Endothelial cell of umbilical vein (primary cell): ENCODE results near the gene FMN1. TPM values are rescaled to one million over a fixed set of nuclear protein-coding genes. Genes with fewer than 3 reads are reported as not detected.

Experiments
- BruUV-seq: library from RNA; stranded (reverse); fragments of 400-500 nt; replicated peaks from 2 replicates; lab custom pipeline; 2021; lab: Mats Ljungman, UMichigan
- CTCF ChIA-PET: fragments of 300-600, 350-600 bp; sonication (Branson Sonifier 250); formaldehyde crosslinking; loops from one replicate; lab custom pipeline; 2021; ENCODE audit warnings: antibody characterized with exemption, inconsistent platforms; lab: Charles Lee
- POLR2A ChIA-PET: fragments of 300-600, 350-600 bp; sonication (Branson Sonifier 250); formaldehyde crosslinking; loops from one replicate; lab custom pipeline; 2021; ENCODE audit warnings: antibody characterized with exemption, inconsistent platforms; lab: Charles Lee
- DNase-seq: peaks from one replicate; pipeline ENCODE4 v3.0.0-alpha.2; 2011; ENCODE audit warnings: low read depth, low spot score
- FAIRE-seq: peaks from 2 replicates; lab custom pipeline; 2011; peaks lifted over from hg19 to GRCh38; lab: Jason Lieb, UNC
- H2AFZ ChIP-seq: 2 replicates; pipeline ENCODE4 v1.6.0; 2012; ENCODE audit warnings: low read depth, low read length, control low read depth, inconsistent platforms
- H3K27ac ChIP-seq: 2 replicates; pipeline ENCODE4 v1.5.1; 2011; ENCODE audit warnings: low read depth, mild to moderate bottlenecking, control low read depth, low read length, moderate library complexity; ENCODE audit not compliant: insufficient read depth
- H3K27me3 ChIP-seq, 2 experiments: 2 replicates each; pipeline versions ENCODE4 v1.6.0 to v1.6.1; 2011; ENCODE audit warnings: low read length in 2 of 2, mixed read lengths in 1 of 2; ENCODE audit not compliant: control insufficient read depth in 2 of 2, insufficient read depth in 2 of 2
- H3K36me3 ChIP-seq, 2 experiments: 2 replicates in 1 of 2; 3 replicates in 1 of 2; pipeline ENCODE4 v1.5.1; 2011; ENCODE audit warnings: low read length in 2 of 2, mild to moderate bottlenecking in 1 of 2, moderate library complexity in 1 of 2; ENCODE audit not compliant: control insufficient read depth in 2 of 2, insufficient read depth in 2 of 2; ENCODE audit errors: extremely low read depth in 1 of 2
- H3K4me1 ChIP-seq: 3 replicates; pipeline ENCODE4 v1.5.1; 2011; ENCODE audit warnings: mild to moderate bottlenecking, low read length; ENCODE audit not compliant: control insufficient read depth, insufficient read depth; ENCODE audit errors: extremely low read depth
- H3K4me2 ChIP-seq: 2 replicates; pipeline ENCODE4 v1.6.1; 2011; ENCODE audit warnings: low read length, control low read depth, mixed read lengths; ENCODE audit not compliant: insufficient read depth
- H3K4me3 ChIP-seq, 3 experiments: fragments of 200-600 bp in 1 of 3; sonication (generic), shearing (Covaris generic) in 1 of 3; replicated peaks in 1 of 3; 2 replicates each; pipeline ENCODE4 v1.5.1; 2011 to 2016; ENCODE audit warnings: control low read depth in 3 of 3, low read length in 3 of 3, mild to moderate bottlenecking in 2 of 3, inconsistent platforms in 1 of 3, low read depth in 1 of 3, moderate library complexity in 1 of 3; ENCODE audit not compliant: insufficient read depth in 1 of 3
- H3K79me2 ChIP-seq: 2 replicates; pipeline ENCODE4 v1.6.0; 2012; ENCODE audit warnings: low read length, inconsistent platforms; ENCODE audit not compliant: control insufficient read depth, insufficient read depth
- H3K9ac ChIP-seq: replicated peaks from 2 replicates; pipeline ENCODE3; 2011; ENCODE audit warnings: low read length, control low read depth; ENCODE audit not compliant: insufficient read depth; ENCODE audit errors: extremely low read depth
- H3K9me1 ChIP-seq: replicated peaks from 3 replicates; pipeline ENCODE4 v1.6.0; 2011; ENCODE audit warnings: mild to moderate bottlenecking, low read length; ENCODE audit not compliant: control insufficient read depth, insufficient read depth; ENCODE audit errors: extremely low read depth
- H3K9me3 ChIP-seq: replicated peaks from 2 replicates; pipeline ENCODE4 v1.5.1; 2012; ENCODE audit warnings: low read length, inconsistent platforms; ENCODE audit not compliant: control insufficient read depth, insufficient read depth
- H4K20me1 ChIP-seq: replicated peaks from 2 replicates; pipeline ENCODE3; 2011; ENCODE audit warnings: mild to moderate bottlenecking, low read length; ENCODE audit not compliant: control insufficient read depth, insufficient read depth; ENCODE audit errors: extremely low read depth
- EZH2 ChIP-seq: IDR thresholded peaks from 2 replicates; pipeline ENCODE4 v1.6.1; 2012; ENCODE audit warnings: borderline replicate concordance, low read depth, mild to moderate bottlenecking, moderate library complexity, low read length, inconsistent platforms; ENCODE audit not compliant: severe bottlenecking
- FOS ChIP-seq: IDR thresholded peaks from 2 replicates; pipeline ENCODE4 v1.6.1; 2011; ENCODE audit warnings: mild to moderate bottlenecking, low read length, moderate library complexity, borderline replicate concordance; ENCODE audit not compliant: insufficient read depth
- GATA2 ChIP-seq: IDR thresholded peaks from 2 replicates; pipeline ENCODE4 v1.7.0; 2011; ENCODE audit warnings: low read depth, mild to moderate bottlenecking, moderate library complexity, mixed read lengths, low read length; ENCODE audit not compliant: insufficient read length, insufficient read depth
- JUN ChIP-seq: IDR thresholded peaks from 2 replicates; pipeline ENCODE4 v1.6.1; 2011; ENCODE audit warnings: borderline replicate concordance, low read depth; ENCODE audit not compliant: insufficient read length, insufficient read depth
- MAX ChIP-seq: IDR thresholded peaks from 2 replicates; pipeline ENCODE4 v1.6.1; 2011; ENCODE audit not compliant: insufficient read depth, insufficient read length
- MYC ChIP-seq: IDR thresholded peaks from one replicate; pipeline ENCODE4 v1.6.1; 2011; ENCODE audit warnings: mild to moderate bottlenecking, low read depth, low read length
- POLR2A ChIP-seq: IDR thresholded peaks from 2 replicates; pipeline ENCODE4 v1.6.1; 2012; ENCODE audit warnings: low read depth, mild to moderate bottlenecking, control low read depth, low read length
- POLR2AphosphoS5 ChIP-seq: IDR thresholded peaks from 2 replicates; pipeline ENCODE4 v1.6.1; 2012; ENCODE audit warnings: low read depth, mild to moderate bottlenecking, control low read depth, low read length, moderate library complexity; ENCODE audit not compliant: insufficient read depth
- dilution Hi-C: fragments of 300-500 bp; cut with MboI; formaldehyde crosslinking; loops from one replicate; pipeline ENCODE4 v1.15.0; 2019; ENCODE audit warnings: low sequenced_read_pairs; ENCODE audit not compliant: extremely low pct_ligation_motif_present
- intact Hi-C: fragments of 100-400 bp; cut with micrococcal nuclease; formaldehyde crosslinking; loops from one replicate; pipeline ENCODE4 v1.10.0; 2022
- polyA plus RNA-seq, 4 experiments: library from polyadenylated mRNA; depleted of rRNA in 3 of 4; stranded (reverse) in 3 of 4; unstranded in 1 of 4; fragments of >200 nt; gene quantifications; 2 replicates each; pipeline versions ENCODE4 v1.2.1 to v1.2.3, GENCODE V29; 2011 to 2012; ENCODE audit warnings: missing spikeins in 1 of 4
- total RNA-seq: library from RNA; stranded (reverse); gene quantifications from 2 replicates; pipeline ENCODE4 v1.2.3, GENCODE V29; 2021
- TF ChIP-seq, protein P1 (sequence below), 2 donors: IDR thresholded peaks; 1 replicate in 1 of 2; 2 replicates in 1 of 2; pipeline ENCODE4 v1.5.1; 2011; ENCODE audit warnings: low read length in 2 of 2, mild to moderate bottlenecking in 2 of 2, moderate library complexity in 2 of 2, control low read depth in 1 of 2, inconsistent platforms in 1 of 2, low read depth in 1 of 2; ENCODE audit not compliant: insufficient read depth in 1 of 2; ENCODE audit errors: extremely low read depth in 1 of 2

FMN1 gene
- total and polyA plus RNA-seq, 2 donors (not counting 3 experiments of a cell fraction or from before 2014, with no cell fraction given) = 0.01 to 0.29 TPM

GRCh38 chr15:33243869-33244268 lies 49.4 kb upstream of the FMN1 start:
- Histone ChIP-seq H3K9me3 (no peaks in the 10 kb centered on the region), H2AFZ (no peak overlapping the region), H3K27me3 (peaks cover 0 to 2% of the 10 kb centered on the region in 2 experiments), H3K4me2 (no peak overlapping the region), H3K36me3 (no peaks in the 10 kb centered on the region), H4K20me1 (no peaks in the 10 kb centered on the region), H3K4me1 (no peaks in the 10 kb centered on the region), H3K79me2 (no peaks in the 10 kb centered on the region), H3K4me3 (no peak overlapping the region), H3K27ac (no peak overlapping the region), H3K9ac (no peak overlapping the region), H3K9me1 (no peaks in the 10 kb centered on the region)
- TF ChIP-seq, protein P1, sequence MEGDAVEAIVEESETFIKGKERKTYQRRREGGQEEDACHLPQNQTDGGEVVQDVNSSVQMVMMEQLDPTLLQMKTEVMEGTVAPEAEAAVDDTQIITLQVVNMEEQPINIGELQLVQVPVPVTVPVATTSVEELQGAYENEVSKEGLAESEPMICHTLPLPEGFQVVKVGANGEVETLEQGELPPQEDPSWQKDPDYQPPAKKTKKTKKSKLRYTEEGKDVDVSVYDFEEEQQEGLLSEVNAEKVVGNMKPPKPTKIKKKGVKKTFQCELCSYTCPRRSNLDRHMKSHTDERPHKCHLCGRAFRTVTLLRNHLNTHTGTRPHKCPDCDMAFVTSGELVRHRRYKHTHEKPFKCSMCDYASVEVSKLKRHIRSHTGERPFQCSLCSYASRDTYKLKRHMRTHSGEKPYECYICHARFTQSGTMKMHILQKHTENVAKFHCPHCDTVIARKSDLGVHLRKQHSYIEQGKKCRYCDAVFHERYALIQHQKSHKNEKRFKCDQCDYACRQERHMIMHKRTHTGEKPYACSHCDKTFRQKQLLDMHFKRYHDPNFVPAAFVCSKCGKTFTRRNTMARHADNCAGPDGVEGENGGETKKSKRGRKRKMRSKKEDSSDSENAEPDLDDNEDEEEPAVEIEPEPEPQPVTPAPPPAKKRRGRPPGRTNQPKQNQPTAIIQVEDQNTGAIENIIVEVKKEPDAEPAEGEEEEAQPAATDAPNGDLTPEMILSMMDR (IDR thresholded peaks at IDR 0.05; ENCODE audit: extremely low read depth in 1 of 2, insufficient read depth in 1 of 2, low read depth in 1 of 2, low read length in 2 of 2) = no peak
- TF ChIP-seq FOS (no peak), POLR2AphosphoS5 (no peak), MYC (no peak), GATA2 (no peak), POLR2A (no peak), MAX (no peak), EZH2 (no peak), JUN (no peak)
- ChIA-PET CTCF (interaction anchor here (0.6 to 8.5 kb wide), 6 partner anchors 49 to 792 kb away, joined by 3 to 51 read pairs (median 5); no protein-coding TSS in a partner anchor), POLR2A (no interaction called here)
- BruUV-seq = no TSS peak
- dilution Hi-C loops (no loop called here), intact Hi-C loops (no loop called here)
- peak; percentile 5 for DNase-seq
- no peak for FAIRE-seq
